Endothelial cell of umbilical vein (primary cell): ENCODE results near the gene RASD2.

Source experiments
- CTCF ChIP-seq, 2 donors: IDR thresholded peaks; 1 replicate in 1 of 2; 2 replicates in 1 of 2; pipeline ENCODE4 v1.5.1; 2011; ENCODE audit warnings: low read length in 2 of 2, mild to moderate bottlenecking in 2 of 2, moderate library complexity in 2 of 2, control low read depth in 1 of 2, inconsistent platforms in 1 of 2, low read depth in 1 of 2; ENCODE audit not compliant: insufficient read depth in 1 of 2; ENCODE audit errors: extremely low read depth in 1 of 2
- EZH2 ChIP-seq: IDR thresholded peaks from 2 replicates; pipeline ENCODE4 v1.6.1; 2012; ENCODE audit warnings: borderline replicate concordance, low read depth, mild to moderate bottlenecking, moderate library complexity, low read length, inconsistent platforms; ENCODE audit not compliant: severe bottlenecking
- JUN ChIP-seq: IDR thresholded peaks from 2 replicates; pipeline ENCODE4 v1.6.1; 2011; ENCODE audit warnings: borderline replicate concordance, low read depth; ENCODE audit not compliant: insufficient read length, insufficient read depth
- MAX ChIP-seq: IDR thresholded peaks from 2 replicates; pipeline ENCODE4 v1.6.1; 2011; ENCODE audit not compliant: insufficient read depth, insufficient read length
- MYC ChIP-seq: IDR thresholded peaks from one replicate; pipeline ENCODE4 v1.6.1; 2011; ENCODE audit warnings: mild to moderate bottlenecking, low read depth, low read length
- POLR2A ChIP-seq: IDR thresholded peaks from 2 replicates; pipeline ENCODE4 v1.6.1; 2012; ENCODE audit warnings: low read depth, mild to moderate bottlenecking, control low read depth, low read length
- POLR2AphosphoS5 ChIP-seq: IDR thresholded peaks from 2 replicates; pipeline ENCODE4 v1.6.1; 2012; ENCODE audit warnings: low read depth, mild to moderate bottlenecking, control low read depth, low read length, moderate library complexity; ENCODE audit not compliant: insufficient read depth

GRCh38 chr22:35542939-35543516, 2.4 kb downstream of the RASD2 start:
- TF ChIP-seq CTCF (IDR thresholded peaks at IDR 0.05; ENCODE audit: extremely low read depth in 1 of 2, insufficient read depth in 1 of 2, low read depth in 1 of 2, low read length in 2 of 2) (no peak), POLR2AphosphoS5 (no peak), POLR2A (no peak), JUN (no peak), EZH2 (no peak), MAX (no peak), MYC (no peak)
